ENCODE results near the gene NOTCH3. TPM values are rescaled to one million over a fixed set of nuclear protein-coding genes. Genes with fewer than 3 reads are reported as not detected.

NOTCH3 gene
- total and polyA plus RNA-seq, 2 of the 8 experiments (the other 6 are each of a cell fraction or from before 2014, with no cell fraction given): 37.5 to 107 TPM

- Histone ChIP-seq H3K56ac (replicated peaks; ENCODE audit: insufficient read length, low read depth, low read length) (no peak overlapping the region), H3K23me2 (ENCODE audit: low read depth, low read length) (peaks cover 9% of the 10 kb centered on the region; the same call in 1 of the 2 replicates), H4K8ac (ENCODE audit: extremely low read depth, insufficient read depth, low read length) (no peak overlapping the region), H2BK5ac (ENCODE audit: low read depth, low read length) (no peak overlapping the region), H3K4me2 (ENCODE audit: insufficient read depth in 1 of 2, low read depth in 2 of 2, low read length in 2 of 2) (no peak overlapping the region), H3K23ac (ENCODE audit: insufficient read length) (no peak overlapping the region), H2BK20ac (ENCODE audit: low read length) (no peak overlapping the region), H4K20me1 (replicated peaks in 1 of 2; ENCODE audit: control insufficient read depth in 1 of 2, insufficient read depth in 2 of 2, low read length in 2 of 2) (peaks cover 2 to 19% of the 10 kb centered on the region in 2 experiments), H2BK12ac (ENCODE audit: low read depth, low read length) (no peak overlapping the region), H3K79me1 (ENCODE audit: low read depth, low read length) (0 out of 2 replicates have a peak, but pooled peaks cover 2% of the 10 kb centered on the region), H3K14ac (ENCODE audit: insufficient read length) (no peak overlapping the region), H3K4me3 (ENCODE audit: extremely low read depth in 1 of 4, insufficient read depth in 2 of 4, low read depth in 3 of 4, low read length in 4 of 4) (no peak overlapping the region), H3K9ac (replicated peaks in 1 of 4; ENCODE audit: extremely low read depth in 1 of 4, low read depth in 3 of 4, low read length in 3 of 4) (no peak overlapping the region), H3K4ac (replicated peaks; ENCODE audit: insufficient read length, low read depth, low read length) (no peak overlapping the region), H4K91ac (replicated peaks; ENCODE audit: insufficient read length, low read length) (no peak overlapping the region), H2AK5ac (ENCODE audit: low read depth, low read length) (no peak overlapping the region), H3K27me3 (replicated peaks in 1 of 4; ENCODE audit: control insufficient read depth in 3 of 4, extremely low read depth in 1 of 4, insufficient read depth in 3 of 4, low read length in 3 of 4) (no peaks in the 10 kb centered on the region), H3K36me3 (ENCODE audit: control insufficient read depth in 2 of 4, insufficient read depth in 4 of 4, low read length in 3 of 4) (peaks cover 20 to 40% (median 33%) of the 10 kb centered on the region in 4 experiments), H3K79me2 (ENCODE audit: control insufficient read depth in 1 of 2, insufficient read depth in 2 of 2, low read length in 2 of 2) (peaks cover 0 to 3% of the 10 kb centered on the region in 2 experiments; a peak in 1 of 4 replicates), H3K9me3 (ENCODE audit: insufficient read depth in 2 of 2, low read depth in 1 of 2, low read length in 1 of 2) (no peaks in the 10 kb centered on the region), H3K27ac (ENCODE audit: low read depth, low read length) (no peak overlapping the region), H3K4me1 (replicated peaks in 1 of 4; ENCODE audit: control insufficient read depth in 3 of 4, insufficient read depth in 4 of 4, low read length in 3 of 4) (peaks cover 2 to 8% (median 5%) of the 10 kb centered on the region in 4 experiments; a peak in 6 of 7 replicates), H3K18ac (ENCODE audit: extremely low read depth, low read length) (no peak overlapping the region), H2BK120ac (replicated peaks; ENCODE audit: low read depth, low read length) (no peak overlapping the region), H2BK15ac (ENCODE audit: low read length) (no peak overlapping the region), H4K5ac (ENCODE audit: insufficient read length, low read depth, low read length) (no peak overlapping the region), H2AFZ (ENCODE audit: low read length) (no peak overlapping the region)
- ChIA-PET CTCF (ENCODE audit: partially characterized antibody) (interaction anchor here (4.9 kb wide), 1 partner anchor 15 kb away, joined by 49 read pairs; no protein-coding TSS in a partner anchor), POLR2A (ENCODE audit: partially characterized antibody) (interaction anchor here (0.7 to 5.3 kb wide), 5 partner anchors 12 to 190 kb away, joined by 3 to 58 read pairs (median 3); partner anchors contain the start of gene NOTCH3)
- DNase-seq (ENCODE audit: low read depth in 1 of 2, low spot score in 2 of 2) (no peak), FAIRE-seq (no peak)
- 93% methylated on average over 2 of the region's 2 CpGs; no CpG with 5 or more reads in 1 of the 2 experiments for WGBS, 2 experiments (ENCODE audit: extremely low coverage in 1 of 2, insufficient coverage in 1 of 2, insufficient read length in 1 of 2, insufficient replicate concordance in 2 of 2, low coverage in 1 of 2, low lambda C conversion rate in 2 of 2, missing lambda C conversion rate in 1 of 2)
- TF ChIP-seq SP1 (IDR thresholded peaks at IDR 0.05; ENCODE audit: low read depth, low read length) (no peak), SIRT6 (IDR thresholded peaks at IDR 0.05; ENCODE audit: low read length) (no peak), EGR1 (IDR thresholded peaks at IDR 0.05; ENCODE audit: borderline replicate concordance, low read depth, low read length) (no peak), KDM4A (IDR thresholded peaks at IDR 0.05; ENCODE audit: low read depth, low read length, severe bottlenecking) (no peak), SIN3A (conservative IDR thresholded peaks at IDR 0.05 in 1 of 2, IDR thresholded peaks at IDR 0.05 in 1 of 2; ENCODE audit: low read depth in 1 of 2, low read length in 2 of 2) (no peak), SRF (IDR thresholded peaks at IDR 0.05; ENCODE audit: low read depth, low read length) (no peak), TEAD4 (IDR thresholded peaks at IDR 0.05; ENCODE audit: low read depth, low read length) (no peak), CTCF (IDR thresholded peaks at IDR 0.05; ENCODE audit: control extremely low read depth in 1 of 3, insufficient read depth in 1 of 3, low read depth in 1 of 3, low read length in 3 of 3) (no peak), SP4 (IDR thresholded peaks at IDR 0.05; ENCODE audit: low read length) (no peak), CREB1 (IDR thresholded peaks at IDR 0.05) (no peak), CHD1 (IDR thresholded peaks at IDR 0.05; ENCODE audit: low read depth, low read length) (no peak), MAFK (IDR thresholded peaks at IDR 0.05; ENCODE audit: low read depth, low read length) (no peak)
Observed at GRCh38 chr19:15235781-15236180, 35.0 kb upstream of the NOTCH3 start.

Measured in H1 (cell line).